Activated T-helper 17 cell treated with anti-CD3 and anti-CD28 coated beads, Interleukin-2, amount 50 U/mL, for 72 hours (primary cell): Measurements from ENCODE around the gene MEG3. TPM values are rescaled to one million over a fixed set of nuclear protein-coding genes. Genes with fewer than 3 reads are reported as not detected.

Experiments
- ATAC-seq: fragments of 150-1000 bp; cut with Tn5 transposase; replicated peaks from 2 replicates; pipeline ENCODE4 v1.10.0; 2021; ENCODE audit warnings: mild to moderate bottlenecking, moderate library complexity
- H3K27ac Mint-ChIP-seq: one replicate; pipeline ENCODE4 v1.8.0; 2022; ENCODE audit warnings: mixed read lengths
- H3K27me3 Mint-ChIP-seq: one replicate; pipeline ENCODE4 v1.8.0; 2022; ENCODE audit warnings: mixed read lengths
- H3K36me3 Mint-ChIP-seq: one replicate; pipeline ENCODE4 v1.8.0; 2022; ENCODE audit warnings: low read depth, mild to moderate bottlenecking, mixed read lengths
- H3K4me1 Mint-ChIP-seq: one replicate; pipeline ENCODE4 v1.8.0; 2022; ENCODE audit warnings: mixed read lengths
- H3K4me3 Mint-ChIP-seq: one replicate; pipeline ENCODE4 v1.8.0; 2022; ENCODE audit warnings: mild to moderate bottlenecking, mixed read lengths
- H3K9me3 Mint-ChIP-seq: one replicate; pipeline ENCODE4 v1.8.0; 2022; ENCODE audit warnings: mixed read lengths
- total RNA-seq, 2 donors: library from RNA; stranded (reverse); gene quantifications; one replicate each; pipeline ENCODE4 v1.2.3, GENCODE V29; 2022

MEG3 gene
- total RNA-seq, 2 donors from 2014 or later: not detected

GRCh38 chr14:100826391-100827100, 628 bp downstream of the MEG3 start:
- Mint-ChIP-seq H3K4me1 (no peaks in the 10 kb centered on the region), H3K4me3 (no peak overlapping the region), H3K27ac (no peak overlapping the region), H3K36me3 (no peaks in the 10 kb centered on the region), H3K9me3 (no peaks in the 10 kb centered on the region), H3K27me3 (peaks cover 36% of the 10 kb centered on the region)
- no peak for ATAC-seq

- no peak overlapping the region for H3K4me3 Mint-ChIP-seq
- no peak for ATAC-seq
- H3K27ac Mint-ChIP-seq: no peak overlapping the region
- peaks cover 40% of the 10 kb centered on the region for H3K27me3 Mint-ChIP-seq
- no peaks in the 10 kb centered on the region for H3K4me1 Mint-ChIP-seq
- no peaks in the 10 kb centered on the region for H3K36me3 Mint-ChIP-seq
- H3K9me3 Mint-ChIP-seq: no peaks in the 10 kb centered on the region
Measured at GRCh38 chr14:100827101-100828021, 1.4 kb downstream of the MEG3 start.

DNA sequence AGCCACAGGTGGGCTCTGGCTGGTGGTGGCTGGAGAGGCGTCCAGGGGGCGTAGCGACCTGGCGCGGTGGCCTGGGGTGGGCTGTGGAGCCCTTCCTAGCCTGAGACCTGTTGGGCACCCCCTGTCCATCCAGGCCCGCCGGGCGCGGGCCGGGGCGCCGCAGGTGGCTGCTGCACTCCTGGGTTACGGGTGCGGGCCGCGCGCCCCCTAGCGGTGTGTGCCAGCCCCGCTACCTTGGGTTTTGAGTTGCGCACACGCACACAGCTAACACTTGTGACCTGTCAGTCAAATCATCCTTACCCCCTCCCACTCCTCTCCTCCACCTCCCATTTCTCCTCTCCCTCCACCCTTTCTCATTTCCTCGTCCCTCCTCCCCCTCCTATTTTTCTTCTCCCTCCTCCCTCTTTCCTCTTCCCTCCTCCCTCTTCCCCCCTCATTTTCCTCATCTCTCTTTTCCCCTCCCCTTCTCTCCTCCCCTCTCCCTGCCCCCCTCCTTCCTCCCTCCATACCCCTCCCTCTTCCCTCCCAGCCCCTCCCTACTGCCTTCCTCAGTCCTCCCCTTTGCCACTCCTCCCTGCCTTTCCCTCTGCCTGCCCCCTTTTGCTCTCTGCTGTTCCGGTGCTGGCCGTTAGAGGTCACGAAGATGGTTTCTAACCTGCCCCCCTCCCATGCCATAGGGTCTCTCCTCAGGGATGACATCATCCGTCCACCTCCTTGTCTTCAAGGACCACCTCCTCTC, 2.3 kb downstream of the MEG3 start:
- H3K27me3 Mint-ChIP-seq: peaks cover 38% of the 10 kb centered on the region
- no peak overlapping the region for H3K4me3 Mint-ChIP-seq
- ATAC-seq: no peak
- H3K4me1 Mint-ChIP-seq: no peaks in the 10 kb centered on the region
- H3K27ac Mint-ChIP-seq: no peak overlapping the region
- no peaks in the 10 kb centered on the region for H3K9me3 Mint-ChIP-seq
- no peaks in the 10 kb centered on the region for H3K36me3 Mint-ChIP-seq

DNA sequence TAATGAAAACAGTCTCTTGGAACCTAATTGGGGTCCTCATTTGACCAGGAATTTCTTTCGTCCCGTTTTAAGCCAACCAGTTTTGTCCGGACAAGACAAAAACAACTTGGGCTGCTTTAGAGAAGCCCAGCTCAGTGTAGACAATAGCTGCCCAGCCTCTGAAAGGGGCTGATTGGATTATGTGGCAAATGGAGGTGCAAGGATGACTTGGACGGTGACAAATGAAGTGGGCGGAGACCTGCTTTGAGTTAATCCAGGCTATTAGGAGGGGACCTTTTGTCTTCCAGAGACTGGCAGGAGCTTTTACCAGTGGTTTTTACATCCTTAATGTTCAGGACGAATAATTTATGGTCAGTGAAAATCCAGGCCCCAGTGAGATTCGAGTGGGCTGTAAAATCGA, 4.8 kb downstream of the MEG3 start:
- no peaks in the 10 kb centered on the region for H3K9me3 Mint-ChIP-seq
- no peak overlapping the region for H3K4me3 Mint-ChIP-seq
- no peaks in the 10 kb centered on the region for H3K4me1 Mint-ChIP-seq
- H3K27me3 Mint-ChIP-seq: peaks cover 40% of the 10 kb centered on the region
- H3K36me3 Mint-ChIP-seq: no peaks in the 10 kb centered on the region
- no peak for ATAC-seq
- H3K27ac Mint-ChIP-seq: no peak overlapping the region

- H3K4me1 Mint-ChIP-seq: no peaks in the 10 kb centered on the region
- H3K27me3 Mint-ChIP-seq: peaks cover 37% of the 10 kb centered on the region
- H3K27ac Mint-ChIP-seq: no peak overlapping the region
- H3K4me3 Mint-ChIP-seq: no peak overlapping the region
- H3K9me3 Mint-ChIP-seq: no peaks in the 10 kb centered on the region
- no peak for ATAC-seq
- H3K36me3 Mint-ChIP-seq: no peaks in the 10 kb centered on the region
Measured at GRCh38 chr14:100832311-100832960, 6.5 kb downstream of the MEG3 start.

- peaks cover 31% of the 10 kb centered on the region for H3K27me3 Mint-ChIP-seq
- no peak overlapping the region for H3K4me3 Mint-ChIP-seq
- ATAC-seq: no peak
- H3K9me3 Mint-ChIP-seq: no peaks in the 10 kb centered on the region
- H3K4me1 Mint-ChIP-seq: no peaks in the 10 kb centered on the region
- no peaks in the 10 kb centered on the region for H3K36me3 Mint-ChIP-seq
- no peak overlapping the region for H3K27ac Mint-ChIP-seq
Measured at GRCh38 chr14:100834082-100834793, 8.3 kb downstream of the MEG3 start.

DNA sequence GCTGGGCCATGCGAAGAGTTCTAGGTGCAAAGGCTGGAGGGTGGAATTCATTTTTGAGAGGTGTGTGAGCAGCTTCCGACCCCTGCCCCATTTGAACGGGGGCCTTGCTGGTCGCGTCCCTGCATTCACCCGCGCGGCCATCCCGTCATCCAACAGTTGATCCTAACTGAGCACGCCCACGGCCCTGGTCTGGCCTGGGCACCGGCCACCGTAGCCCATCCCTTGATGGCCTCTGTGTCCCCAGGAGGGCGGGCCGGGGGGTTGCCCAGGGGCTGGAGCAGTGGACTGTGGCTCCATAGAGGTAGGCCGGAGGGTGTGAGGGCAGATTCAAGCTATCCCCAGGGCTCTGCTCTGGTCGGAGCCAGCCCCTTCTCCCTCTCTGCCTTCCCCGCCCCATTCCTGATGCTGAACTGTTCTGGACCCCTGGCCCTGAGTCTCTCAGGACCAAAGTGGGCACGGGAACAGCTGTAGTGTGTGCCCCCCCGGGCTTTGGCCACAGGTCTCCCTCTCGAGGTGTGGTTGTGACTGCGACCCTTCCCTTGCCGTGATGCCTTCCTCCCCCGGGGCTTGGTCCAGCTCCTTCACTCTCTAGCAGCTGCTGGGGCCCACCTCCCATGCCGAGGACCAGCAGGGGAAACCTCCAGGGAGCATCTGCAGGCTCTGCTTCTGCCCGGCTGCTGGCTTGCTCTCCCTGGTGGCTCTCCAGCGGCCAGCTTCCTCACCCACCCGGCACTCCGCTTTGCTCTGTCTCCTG, 9.1 kb downstream of the MEG3 start:
- Mint-ChIP-seq H3K9me3 (no peaks in the 10 kb centered on the region), H3K4me1 (no peaks in the 10 kb centered on the region)
- no peak for ATAC-seq

GRCh38 chr14:100835548-100836310, 9.8 kb downstream of the MEG3 start:
- no peak overlapping the region for H3K27ac Mint-ChIP-seq
- no peaks in the 10 kb centered on the region for H3K4me1 Mint-ChIP-seq
- H3K9me3 Mint-ChIP-seq: no peaks in the 10 kb centered on the region
- ATAC-seq: no peak
- H3K27me3 Mint-ChIP-seq: peaks cover 27% of the 10 kb centered on the region
- H3K4me3 Mint-ChIP-seq: no peak overlapping the region
- H3K36me3 Mint-ChIP-seq: no peaks in the 10 kb centered on the region

More for the DNA sequence above, 9.1 kb downstream of the MEG3 start:
- Mint-ChIP-seq H3K36me3 (no peaks in the 10 kb centered on the region), H3K27me3 (peaks cover 27% of the 10 kb centered on the region), H3K27ac (no peak overlapping the region), H3K4me3 (no peak overlapping the region)

GRCh38 chr14:100836311-100836805, 10.4 kb downstream of the MEG3 start:
- Mint-ChIP-seq H3K27me3 (peaks cover 24% of the 10 kb centered on the region), H3K4me1 (no peaks in the 10 kb centered on the region), H3K9me3 (no peaks in the 10 kb centered on the region), H3K27ac (no peak overlapping the region), H3K4me3 (no peak overlapping the region), H3K36me3 (no peaks in the 10 kb centered on the region)
- no peak for ATAC-seq

DNA sequence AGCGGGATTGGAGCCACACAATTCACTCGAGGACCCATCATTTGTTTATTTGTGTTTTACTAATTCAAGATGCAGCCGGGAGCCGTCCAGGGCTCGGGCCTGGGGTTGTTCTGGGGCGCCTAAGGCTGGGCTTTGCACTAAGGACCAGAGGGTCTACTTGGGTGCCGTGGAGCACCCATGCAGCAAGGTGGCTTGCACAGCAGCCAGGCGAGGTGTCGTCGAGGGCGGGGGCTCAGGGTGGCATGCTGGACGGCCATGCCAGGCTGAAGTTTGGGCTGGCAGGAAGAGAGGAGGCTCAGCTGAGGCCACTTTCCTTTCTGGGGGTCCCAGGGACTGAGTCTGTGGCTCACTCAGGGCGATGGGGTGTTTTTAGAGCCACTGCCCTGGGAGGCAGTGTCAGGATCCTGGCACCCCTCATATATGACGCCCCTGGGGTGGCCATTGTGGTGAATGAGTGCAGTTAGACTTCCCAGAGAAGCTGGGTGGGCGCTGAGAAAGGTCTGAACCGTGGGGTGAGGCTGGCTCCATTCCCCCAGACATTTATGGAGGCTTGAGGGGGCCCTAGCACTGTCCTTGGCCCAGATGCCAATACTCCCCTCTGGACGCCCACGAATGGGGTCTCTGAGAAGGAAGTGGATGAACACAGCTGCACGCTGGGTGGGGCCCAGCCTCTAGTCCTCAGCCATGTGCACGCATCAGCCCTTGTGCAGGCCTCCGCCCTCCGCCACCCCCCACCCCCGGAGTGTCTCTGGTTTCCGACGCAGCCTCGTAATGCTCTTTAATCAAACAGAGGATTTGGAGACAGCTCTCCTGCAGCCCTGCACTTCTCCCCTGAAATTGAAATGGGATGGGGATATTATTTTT, 11.3 kb downstream of the MEG3 start:
- Mint-ChIP-seq H3K36me3 (no peaks in the 10 kb centered on the region), H3K27ac (no peak overlapping the region), H3K4me1 (no peaks in the 10 kb centered on the region), H3K27me3 (peaks cover 19% of the 10 kb centered on the region), H3K9me3 (no peaks in the 10 kb centered on the region), H3K4me3 (no peak overlapping the region)
- ATAC-seq: no peak

DNA sequence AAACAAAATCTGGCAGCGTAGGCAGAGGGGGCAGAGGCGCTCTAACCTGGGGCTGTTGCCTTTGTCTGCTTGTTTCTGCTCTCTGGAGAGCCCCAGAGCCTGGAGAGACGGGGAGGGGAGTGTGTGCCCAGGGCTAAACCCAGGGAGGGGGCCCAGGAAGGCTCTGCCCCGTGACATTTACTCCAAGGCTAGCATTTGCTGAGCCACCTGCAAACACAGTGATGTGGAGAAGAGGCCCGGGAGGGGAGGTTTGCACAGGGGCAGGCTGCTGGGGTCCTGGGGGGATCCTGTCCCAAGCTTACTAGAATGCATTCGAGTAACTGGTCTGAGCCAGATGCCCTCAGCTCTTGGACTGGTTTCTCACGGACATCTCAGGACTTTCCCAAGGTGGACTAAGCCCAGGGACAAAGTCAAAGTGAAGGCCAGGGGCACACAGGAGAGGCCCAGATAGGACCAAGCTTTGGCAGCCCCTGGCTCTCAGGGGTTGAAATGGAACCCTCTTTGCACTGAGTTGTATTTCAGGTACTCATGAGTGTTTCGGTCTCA, 12.0 kb downstream of the MEG3 start:
- H3K4me1 Mint-ChIP-seq: no peaks in the 10 kb centered on the region
- no peaks in the 10 kb centered on the region for H3K36me3 Mint-ChIP-seq
- no peaks in the 10 kb centered on the region for H3K9me3 Mint-ChIP-seq
- ATAC-seq: no peak
- H3K27me3 Mint-ChIP-seq: peaks cover 16% of the 10 kb centered on the region
- no peak overlapping the region for H3K27ac Mint-ChIP-seq
- H3K4me3 Mint-ChIP-seq: no peak overlapping the region
